Measurements from ENCODE around the gene ADI1.
"Not testable (repeated sequence)": the region's sequence is repeated elsewhere in the genome, so short reads cannot be mapped to it uniquely, and the experiment has no call there.

ADI1 gene

GRCh38 chr2:3527886-3528785 is 8.8 kb upstream of the ADI1 start:
- no peak for DNase-seq

DNA sequence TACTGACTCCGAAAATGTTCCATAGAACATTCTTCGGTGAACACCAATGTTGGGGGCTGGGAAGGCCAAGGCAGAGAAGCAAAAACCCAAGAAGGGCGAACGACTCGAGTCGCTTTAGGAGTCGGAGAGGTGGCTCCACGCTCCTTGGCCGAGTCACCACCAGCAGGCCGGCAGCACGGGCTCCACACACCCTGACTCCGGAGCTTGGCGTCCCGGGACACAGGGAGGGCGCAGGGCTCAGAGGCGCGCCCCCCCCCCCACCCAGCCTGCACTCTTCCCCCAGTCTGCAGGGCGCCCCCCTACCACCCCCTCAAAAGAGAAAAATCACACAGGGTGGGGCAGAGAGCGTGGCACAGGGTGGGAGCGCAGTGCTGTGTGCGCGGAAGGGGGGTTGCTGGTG is 7.5 kb upstream of the ADI1 start:
- no peak for DNase-seq

GRCh38 chr2:3523551-3524041 is 4.3 kb upstream of the ADI1 start:
- DNase-seq: no peak

DNA sequence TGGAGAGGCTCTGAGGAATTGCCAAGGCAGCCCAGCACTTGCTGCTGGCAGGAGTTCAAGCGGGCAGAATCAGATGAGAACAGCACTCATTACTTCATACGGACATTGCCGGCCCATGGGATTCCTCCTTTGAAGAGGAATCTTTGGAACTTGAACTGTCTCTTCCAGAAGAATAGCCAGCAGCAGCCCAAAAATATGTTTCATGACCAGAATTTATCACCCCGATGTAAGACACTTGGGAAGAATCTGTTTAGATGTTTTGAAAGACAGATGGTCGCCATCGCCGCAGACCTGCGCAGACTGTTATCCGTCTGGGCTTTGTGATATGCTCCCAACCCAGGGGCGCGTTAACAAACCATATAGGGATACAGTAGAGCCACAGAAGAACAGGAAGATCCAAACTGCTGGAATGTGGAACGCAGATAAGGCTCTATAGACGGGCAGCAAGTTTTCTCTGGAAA is 3.7 kb upstream of the ADI1 start:
- DNase-seq: no peak

GRCh38 chr2:3520591-3520990 is 1.3 kb upstream of the ADI1 start:
- no peak for DNase-seq

GRCh38 chr2:3518496-3519254 is 656 bp downstream of the ADI1 start:
- peak; percentile 96 for DNase-seq

DNA sequence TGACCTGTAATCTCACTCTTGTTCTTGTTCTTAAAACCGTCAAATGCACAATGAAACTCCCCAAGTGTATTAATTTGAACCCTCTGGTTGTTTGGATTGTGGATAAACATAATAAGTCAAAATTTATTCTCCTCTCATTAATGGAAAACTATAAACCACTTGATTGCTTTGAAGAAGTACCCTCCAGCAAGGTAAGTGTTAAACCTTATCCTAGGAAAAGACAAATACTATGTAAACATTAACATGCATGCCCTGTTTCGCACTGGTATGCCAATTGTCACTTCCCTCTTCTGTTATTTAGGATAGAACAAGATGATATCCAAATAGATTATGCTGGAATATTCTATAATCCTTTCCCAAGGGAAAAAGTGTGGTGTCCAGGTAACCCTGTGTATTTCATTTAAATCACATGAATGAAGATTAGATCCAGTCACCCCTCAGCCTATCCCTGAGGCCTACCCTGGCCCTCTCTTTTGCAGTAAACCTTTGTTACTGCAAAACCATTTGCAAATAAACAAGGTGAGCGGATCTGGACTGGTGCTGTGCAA is 1.3 kb downstream of the ADI1 start:
- no peak for DNase-seq

DNA sequence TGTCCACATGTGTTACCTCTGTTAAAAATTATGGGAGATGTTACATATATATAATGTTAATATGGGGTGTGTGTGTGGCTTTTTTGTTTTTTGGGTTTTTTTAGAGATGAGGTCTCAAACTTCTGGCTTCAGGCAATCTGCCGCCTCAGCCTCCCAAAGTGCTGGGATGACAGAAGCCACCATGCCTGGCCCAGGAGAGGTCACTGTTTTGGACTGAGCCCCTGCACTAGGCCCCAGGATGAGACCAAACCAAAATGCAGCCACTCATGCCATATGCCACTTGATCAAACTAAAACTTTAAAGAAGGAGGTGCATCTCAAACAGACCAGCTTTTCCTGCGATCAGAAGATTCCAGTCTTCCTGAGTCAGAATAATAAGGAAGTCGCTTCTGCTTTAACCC is 2.5 kb downstream of the ADI1 start:
- DNase-seq: no peak

GRCh38 chr2:3515438-3515837 is 3.9 kb downstream of the ADI1 start:
- DNase-seq: not testable (repeated sequence)

DNA sequence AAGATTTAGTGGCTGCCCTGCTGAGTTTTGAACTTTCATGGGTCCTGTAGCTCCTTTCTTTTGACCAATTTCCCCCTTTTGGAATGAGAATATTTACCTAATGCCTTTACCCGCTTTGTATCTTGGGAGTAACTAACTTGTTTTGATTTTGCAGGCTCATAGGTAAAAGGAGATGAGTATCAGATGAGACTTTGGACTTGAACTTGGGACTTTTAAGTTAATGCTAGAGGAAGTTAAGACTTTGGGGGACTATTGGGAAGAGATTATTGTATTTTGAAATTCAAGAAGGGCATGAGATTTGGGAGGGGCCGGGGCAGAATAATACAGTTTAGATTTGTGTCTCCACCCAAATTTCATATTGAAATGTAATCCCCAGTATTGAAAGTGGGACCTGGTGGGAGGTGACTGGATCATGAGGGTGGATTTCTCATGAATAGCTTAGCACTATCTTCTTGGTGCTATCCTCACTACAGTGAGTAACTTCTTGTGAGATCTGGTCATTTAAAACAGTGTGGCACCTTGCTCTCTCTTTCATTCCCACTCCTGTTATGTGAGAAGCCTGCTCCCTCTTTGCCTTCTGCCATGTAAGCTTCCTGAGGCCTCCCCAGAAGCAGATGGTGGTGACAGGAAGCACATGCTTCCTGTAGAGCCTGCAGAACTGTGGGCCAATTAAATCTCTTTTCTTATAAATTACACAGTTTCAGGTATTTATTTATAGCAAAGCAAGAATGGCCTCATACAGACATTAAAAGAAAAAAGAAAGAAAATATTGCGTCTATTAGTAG is 6.1 kb downstream of the ADI1 start:
- no peak for DNase-seq

DNA sequence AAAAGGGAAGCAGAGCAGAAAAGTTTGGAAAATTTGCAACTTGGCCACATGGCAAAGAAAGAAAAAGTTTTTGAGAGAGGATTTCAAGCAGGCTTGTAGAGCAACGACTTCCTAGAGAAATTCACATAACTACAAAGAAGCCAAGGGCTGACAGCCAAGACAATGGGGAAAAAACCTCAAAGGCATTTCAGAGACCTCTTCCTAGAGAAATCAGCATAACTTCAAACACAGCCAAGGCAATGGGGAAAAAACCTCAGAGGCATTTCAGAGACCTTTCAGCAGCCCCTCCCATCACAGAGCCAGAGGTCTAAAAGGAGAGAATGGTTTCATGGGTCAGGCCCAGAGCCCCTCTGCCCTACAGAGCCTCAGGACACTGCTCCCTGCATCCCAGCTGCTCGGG is 7.2 kb downstream of the ADI1 start:
- no peak for DNase-seq

- DNase-seq: no peak
These were observed 13.6 kb downstream of the ADI1 start for GRCh38 chr2:3505771-3506170.

GRCh38 chr2:3504741-3505140 is 14.6 kb downstream of the ADI1 start:
- DNase-seq: no peak

DNA sequence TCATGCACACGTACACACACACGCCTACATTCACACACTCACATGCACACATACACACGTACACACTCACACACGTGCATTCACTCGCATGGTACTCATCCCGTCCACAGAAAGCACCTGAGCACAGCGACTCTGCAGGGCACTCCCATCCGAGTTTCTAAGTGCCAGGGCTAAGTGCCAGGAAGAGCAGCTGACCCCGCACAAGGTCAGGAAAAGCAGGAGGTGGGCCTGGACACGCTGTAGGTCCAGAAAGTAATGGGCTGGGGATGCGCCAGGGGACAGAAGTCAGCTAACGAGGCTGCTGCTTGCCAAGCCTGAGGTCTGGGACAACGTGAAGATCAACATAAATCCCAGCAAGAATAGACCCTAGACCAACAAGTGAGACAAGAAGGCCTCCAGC is 15.8 kb downstream of the ADI1 start:
- no peak for DNase-seq

- no peak for DNase-seq
These were observed 16.3 kb downstream of the ADI1 start for GRCh38 chr2:3503046-3503445.

GRCh38 chr2:3500326-3500899 is 18.9 kb downstream of the ADI1 start:
- DNase-seq: no peak

DNA sequence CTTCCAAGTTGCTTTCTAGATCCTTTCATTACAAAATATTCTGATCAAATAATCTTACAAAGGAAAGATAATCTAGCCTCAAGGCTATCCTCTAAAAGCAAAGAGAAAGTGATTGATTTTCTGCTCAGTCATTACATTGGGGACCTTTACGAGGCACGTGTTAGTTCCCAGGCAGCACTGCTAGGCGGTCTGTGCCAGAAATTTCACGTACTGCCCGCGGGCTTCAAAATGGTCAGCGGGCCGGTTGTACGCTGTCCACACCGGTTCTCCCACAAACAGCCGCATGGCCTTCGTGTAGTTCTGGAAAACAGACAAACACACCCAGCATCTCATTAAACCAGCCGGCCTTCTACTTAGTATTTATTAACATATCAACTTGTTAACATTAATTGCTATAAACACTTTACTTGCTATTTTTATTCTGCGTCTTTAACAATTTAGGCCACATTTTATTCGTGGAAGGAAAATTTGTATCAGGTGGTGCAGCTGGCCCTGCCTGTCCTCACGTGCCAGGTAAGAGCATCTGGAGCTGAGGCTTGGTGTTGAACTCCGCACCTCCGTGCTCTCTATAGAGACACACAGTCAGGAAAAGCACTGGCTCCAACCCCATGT is 20.4 kb downstream of the ADI1 start:
- no peak for DNase-seq

- DNase-seq: not testable (repeated sequence)
These were observed 22.6 kb downstream of the ADI1 start for GRCh38 chr2:3496708-3497080.

GRCh38 chr2:3494984-3495666 is 24.2 kb downstream of the ADI1 start:
- no peak for DNase-seq

DNA sequence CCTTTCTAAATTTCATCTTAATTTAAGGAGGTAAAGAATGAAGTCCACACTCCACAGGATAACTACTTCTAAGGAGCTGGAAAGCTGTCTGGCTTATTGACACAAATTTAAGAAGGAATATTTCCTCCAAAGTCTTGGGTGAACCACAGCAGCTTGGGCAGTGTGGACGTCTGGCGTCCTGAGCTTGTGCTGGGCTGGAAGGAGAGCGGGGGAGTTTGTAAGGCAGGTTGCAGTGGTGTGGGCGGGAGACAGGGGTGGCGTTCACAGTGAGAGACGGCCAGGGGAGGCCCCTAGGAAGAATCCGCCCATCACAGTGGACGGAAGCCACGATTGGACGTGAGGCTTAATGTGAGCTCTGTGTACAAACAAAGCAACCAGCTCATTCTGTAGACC is 25.7 kb downstream of the ADI1 start:
- DNase-seq: no peak

GRCh38 chr2:3492951-3493614 is 26.2 kb downstream of the ADI1 start:
- no peak for DNase-seq
